Fibroblast of lung (primary cell): ENCODE data around the gene ZBTB17. TPM values are rescaled to one million over a fixed set of nuclear protein-coding genes. Genes with fewer than 3 reads are reported as not detected.
"Not testable (repeated sequence)": the region's sequence is repeated elsewhere in the genome, so short reads cannot be mapped to it uniquely, and the experiment has no call there.

Experiments used
- DNase-seq, 2 donors: peaks; one replicate each; pipeline versions ENCODE4 v3.0.0 to v3.0.0-alpha.2; 2010; ENCODE audit warnings: low read depth in 2 of 2
- H2AFZ ChIP-seq: 2 replicates; pipeline ENCODE4 v1.5.1; 2012; ENCODE audit warnings: low read length, control low read depth, inconsistent platforms
- H3K27ac ChIP-seq: 2 replicates; pipeline ENCODE4 v1.5.1; 2011; ENCODE audit warnings: low read length, control low read depth; ENCODE audit not compliant: insufficient read depth
- H3K27me3 ChIP-seq: 2 replicates; pipeline ENCODE4 v1.5.1; 2011; ENCODE audit warnings: mild to moderate bottlenecking, low read length; ENCODE audit not compliant: control insufficient read depth, insufficient read depth
- H3K36me3 ChIP-seq: 2 replicates; pipeline ENCODE4 v1.5.1; 2011; ENCODE audit warnings: low read length; ENCODE audit not compliant: control insufficient read depth, insufficient read depth
- H3K4me1 ChIP-seq: 2 replicates; pipeline ENCODE4 v1.5.1; 2011; ENCODE audit warnings: low read length; ENCODE audit not compliant: control insufficient read depth, insufficient read depth; ENCODE audit errors: extremely low read depth
- H3K4me2 ChIP-seq: 2 replicates; pipeline ENCODE4 v1.5.1; 2011; ENCODE audit warnings: low read length, control low read depth; ENCODE audit not compliant: insufficient read depth; ENCODE audit errors: extremely low read depth
- H3K4me3 ChIP-seq, 4 experiments: fragments of 200-600 bp in 1 of 4; sonication (generic) in 1 of 4; replicated peaks in 1 of 4; 2 replicates each; pipeline ENCODE4 v1.5.1; 2011 to 2016; ENCODE audit warnings: low read length in 4 of 4, low read depth in 3 of 4, mild to moderate bottlenecking in 3 of 4, control low read depth in 2 of 4, inconsistent platforms in 1 of 4, mixed read lengths in 1 of 4; ENCODE audit not compliant: insufficient read depth in 1 of 4; ENCODE audit errors: control extremely low read depth in 1 of 4
- H3K79me2 ChIP-seq: 2 replicates; pipeline ENCODE4 v1.5.1; 2012; ENCODE audit warnings: mild to moderate bottlenecking, low read length, inconsistent platforms; ENCODE audit not compliant: control insufficient read depth, insufficient read depth
- H3K9ac ChIP-seq: 2 replicates; pipeline ENCODE4 v1.5.1; 2011; ENCODE audit warnings: mild to moderate bottlenecking, low read length, control low read depth; ENCODE audit not compliant: insufficient read depth
- H3K9me3 ChIP-seq: 2 replicates; pipeline ENCODE4 v1.5.1; 2012; ENCODE audit warnings: low read depth, low read length; ENCODE audit not compliant: control insufficient read depth, insufficient read depth
- H4K20me1 ChIP-seq: 2 replicates; pipeline ENCODE4 v1.5.1; 2011; ENCODE audit warnings: low read length; ENCODE audit not compliant: control insufficient read depth, insufficient read depth; ENCODE audit errors: extremely low read depth
- EZH2 ChIP-seq: IDR thresholded peaks from 2 replicates; pipeline ENCODE4 v1.5.1; 2012; ENCODE audit warnings: low read length, control low read depth, mild to moderate bottlenecking; ENCODE audit errors: missing control alignments
- polyA plus RNA-seq, 2 donors: library from polyadenylated mRNA; depleted of rRNA in 1 of 2; stranded (reverse) in 1 of 2; unstranded in 1 of 2; fragments of >200 nt; gene quantifications; 2 replicates each; pipeline ENCODE4 v1.2.1, GENCODE V29; 2011 to 2012; ENCODE audit warnings: missing spikeins in 1 of 2
- total RNA-seq: library from RNA; depleted of rRNA; stranded (reverse); fragments of >200 nt; gene quantifications from 2 replicates; pipeline ENCODE4 v1.2.1, GENCODE V29; 2014
- TF ChIP-seq, protein P1 (sequence below), 2 donors: IDR thresholded peaks in 1 of 2; conservative IDR thresholded peaks in 1 of 2; 1 replicate in 1 of 2; 2 replicates in 1 of 2; pipeline ENCODE4 v1.5.1; 2011 to 2012; ENCODE audit warnings: low read length in 2 of 2, control low read depth in 1 of 2, inconsistent platforms in 1 of 2, low read depth in 1 of 2, mild to moderate bottlenecking in 1 of 2

The ZBTB17 gene
- total and polyA plus RNA-seq, 2 donors (not counting 1 experiment from before 2014, with no cell fraction given) = 12.6 to 54.3 TPM

GRCh38 chr1:15928971-15929965 lies 46.6 kb downstream of the ZBTB17 start:
- H3K9ac ChIP-seq = no peak overlapping the region
- no peak overlapping the region for H3K27ac ChIP-seq
- H3K9me3 ChIP-seq = no peaks in the 10 kb centered on the region
- H4K20me1 ChIP-seq = no peaks in the 10 kb centered on the region
- no peak overlapping the region for H2AFZ ChIP-seq
- DNase-seq = no peak
- TF ChIP-seq, protein P1, sequence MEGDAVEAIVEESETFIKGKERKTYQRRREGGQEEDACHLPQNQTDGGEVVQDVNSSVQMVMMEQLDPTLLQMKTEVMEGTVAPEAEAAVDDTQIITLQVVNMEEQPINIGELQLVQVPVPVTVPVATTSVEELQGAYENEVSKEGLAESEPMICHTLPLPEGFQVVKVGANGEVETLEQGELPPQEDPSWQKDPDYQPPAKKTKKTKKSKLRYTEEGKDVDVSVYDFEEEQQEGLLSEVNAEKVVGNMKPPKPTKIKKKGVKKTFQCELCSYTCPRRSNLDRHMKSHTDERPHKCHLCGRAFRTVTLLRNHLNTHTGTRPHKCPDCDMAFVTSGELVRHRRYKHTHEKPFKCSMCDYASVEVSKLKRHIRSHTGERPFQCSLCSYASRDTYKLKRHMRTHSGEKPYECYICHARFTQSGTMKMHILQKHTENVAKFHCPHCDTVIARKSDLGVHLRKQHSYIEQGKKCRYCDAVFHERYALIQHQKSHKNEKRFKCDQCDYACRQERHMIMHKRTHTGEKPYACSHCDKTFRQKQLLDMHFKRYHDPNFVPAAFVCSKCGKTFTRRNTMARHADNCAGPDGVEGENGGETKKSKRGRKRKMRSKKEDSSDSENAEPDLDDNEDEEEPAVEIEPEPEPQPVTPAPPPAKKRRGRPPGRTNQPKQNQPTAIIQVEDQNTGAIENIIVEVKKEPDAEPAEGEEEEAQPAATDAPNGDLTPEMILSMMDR (conservative IDR thresholded peaks at IDR 0.05 in 1 of 2, IDR thresholded peaks at IDR 0.05 in 1 of 2; ENCODE audit: low read depth in 1 of 2, low read length in 2 of 2) = no peak
- no peak for TF ChIP-seq EZH2
- H3K4me1 ChIP-seq = peaks cover 2% of the 10 kb centered on the region
- H3K4me3 ChIP-seq = no peak overlapping the region
- H3K27me3 ChIP-seq = no peaks in the 10 kb centered on the region
- H3K36me3 ChIP-seq = peaks cover 6% of the 10 kb centered on the region
- no peaks in the 10 kb centered on the region for H3K79me2 ChIP-seq
- no peak overlapping the region for H3K4me2 ChIP-seq

- H3K9me3 ChIP-seq, H4K20me1 ChIP-seq, DNase-seq, H3K79me2 ChIP-seq, H3K4me1 ChIP-seq, H2AFZ ChIP-seq, H3K27ac ChIP-seq, H3K4me3 ChIP-seq, H3K9ac ChIP-seq, H3K4me2 ChIP-seq, H3K27me3 ChIP-seq, H3K36me3 ChIP-seq: not testable (repeated sequence)
These were observed 49.5 kb downstream of the ZBTB17 start for GRCh38 chr1:15926448-15926847.

- TF ChIP-seq, protein P1 (conservative IDR thresholded peaks at IDR 0.05 in 1 of 2, IDR thresholded peaks at IDR 0.05 in 1 of 2; ENCODE audit: low read depth in 1 of 2, low read length in 2 of 2) = no peak
- TF ChIP-seq EZH2 = no peak
- Histone ChIP-seq H4K20me1 (no peaks in the 10 kb centered on the region), H3K9ac (no peak overlapping the region), H3K4me1 (peaks cover 2% of the 10 kb centered on the region), H3K4me3 (no peak overlapping the region), H3K27ac (no peak overlapping the region), H3K4me2 (no peak overlapping the region), H3K79me2 (no peaks in the 10 kb centered on the region), H3K27me3 (no peaks in the 10 kb centered on the region), H3K9me3 (no peaks in the 10 kb centered on the region), H2AFZ (no peak overlapping the region), H3K36me3 (peaks cover 2% of the 10 kb centered on the region)
- DNase-seq = peak; percentile 49 to 90
These were observed 52.7 kb downstream of the ZBTB17 start for GRCh38 chr1:15923241-15923640.
